HEK293T (cell line): ENCODE data around the gene TBKBP1.

Experiments used
- BHLHE40 ChIP-seq: fragments of 450-650 bp; IDR thresholded peaks from 2 replicates; pipeline ENCODE4 v1.6.1; 2016; ENCODE audit warnings: mild to moderate bottlenecking, moderate library complexity, borderline replicate concordance
- CTBP1 ChIP-seq: fragments of 450-650 bp; IDR thresholded peaks from 2 replicates; pipeline ENCODE4 v1.6.1; 2016; ENCODE audit warnings: borderline replicate concordance
- ELF4 ChIP-seq: fragments of 450-650 bp; IDR thresholded peaks from 2 replicates; pipeline ENCODE4 v1.6.1; 2017; ENCODE audit warnings: antibody characterized with exemption
- LEF1 ChIP-seq: fragments of 450-650 bp; IDR thresholded peaks from 2 replicates; pipeline ENCODE4 v1.6.1; 2017; ENCODE audit warnings: mild to moderate bottlenecking, borderline replicate concordance
- PKNOX1 ChIP-seq: fragments of 450-650 bp; IDR thresholded peaks from 2 replicates; pipeline ENCODE4 v1.6.1; 2016
- SP1 ChIP-seq: fragments of 450-650 bp; IDR thresholded peaks from 2 replicates; pipeline ENCODE4 v1.6.1; 2017
- SUZ12 ChIP-seq: fragments of 450-650 bp; IDR thresholded peaks from 2 replicates; pipeline ENCODE4 v1.6.1; 2016; ENCODE audit warnings: mild to moderate bottlenecking
- TARDBP ChIP-seq: fragments of 450-650 bp; IDR thresholded peaks from 2 replicates; pipeline ENCODE4 v1.6.1; 2016

- no peak for TF ChIP-seq TARDBP
- TF ChIP-seq SP1, result no peak
- TF ChIP-seq ELF4, result no peak
- no peak for TF ChIP-seq LEF1
- no peak for TF ChIP-seq SUZ12
- no peak for TF ChIP-seq CTBP1
- TF ChIP-seq PKNOX1, result no peak
- TF ChIP-seq BHLHE40, result no peak
Observed at GRCh38 chr17:47684025-47684424, 9.9 kb upstream of the TBKBP1 start.
